GM06990 (cell line): ENCODE data around the gene CD48.

Source experiments
- DNase-seq: peaks from one replicate; pipeline ENCODE4 v3.0.0-alpha.2; 2011; ENCODE audit not compliant: insufficient read length; ENCODE audit errors: extremely low read depth
- H3K27me3 ChIP-seq: replicated peaks from 2 replicates; pipeline ENCODE4 v1.6.0; 2011; ENCODE audit warnings: low read length; ENCODE audit not compliant: control insufficient read depth, insufficient read depth
- H3K36me3 ChIP-seq: 2 replicates; pipeline ENCODE4 v1.5.1; 2011; ENCODE audit warnings: low read length; ENCODE audit not compliant: control insufficient read depth, insufficient read depth
- H3K4me3 ChIP-seq: replicated peaks from 2 replicates; pipeline ENCODE4 v1.5.1; 2011; ENCODE audit warnings: low read depth, mild to moderate bottlenecking, control low read depth, low read length
- TF ChIP-seq, protein P1 (sequence below): IDR thresholded peaks from 2 replicates; pipeline ENCODE4 v1.5.1; 2011; ENCODE audit warnings: low read length, control low read depth, mild to moderate bottlenecking, inconsistent platforms; ENCODE audit not compliant: insufficient read depth, poor library complexity, severe bottlenecking

The CD48 gene

DNA sequence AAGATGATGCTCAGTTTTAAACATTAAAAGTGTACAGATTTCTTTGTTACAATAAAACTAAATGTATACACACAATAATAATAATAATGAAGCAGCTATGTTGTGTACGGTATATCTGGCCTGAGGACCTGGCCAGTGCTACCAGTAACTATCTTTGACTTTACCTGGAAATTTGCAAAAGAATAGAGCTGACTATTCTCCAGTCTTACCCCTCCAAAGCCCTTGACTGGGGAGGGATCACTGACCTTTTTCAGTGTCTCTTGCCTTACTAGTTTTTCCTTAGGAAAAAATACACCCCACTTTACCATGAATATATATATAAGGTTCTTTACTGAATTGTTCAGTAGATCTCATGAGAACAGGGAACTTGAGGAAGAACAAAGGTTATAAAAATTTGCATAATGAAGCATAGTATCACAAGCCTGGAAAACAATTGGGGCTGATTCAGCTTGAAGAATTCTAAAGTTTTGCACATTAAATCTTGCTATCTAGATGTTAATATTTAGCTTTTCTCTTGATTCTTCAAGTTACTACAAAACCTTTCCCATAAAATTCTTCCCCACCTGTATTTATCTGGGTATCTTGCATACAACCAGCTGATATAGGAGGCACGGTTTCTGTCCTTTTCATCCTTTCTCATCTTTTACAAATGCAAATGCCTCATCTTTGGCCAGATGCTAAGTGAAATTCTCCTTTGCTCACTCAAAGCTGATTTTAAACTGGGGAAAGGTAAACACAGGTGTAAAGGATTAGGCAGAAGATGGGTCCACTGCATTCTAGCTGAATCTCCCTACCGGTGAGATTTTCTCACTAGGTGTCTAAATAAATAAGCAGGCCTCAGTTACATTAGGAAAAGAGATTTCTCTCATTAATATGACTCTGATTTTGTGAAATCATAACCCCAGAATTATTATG lies 39.8 kb downstream of the CD48 start:
- Histone ChIP-seq H3K36me3 (peaks cover under 1% of the 10 kb centered on the region; the same call in 1 of the 2 replicates), H3K4me3 (no peak overlapping the region)
- TF ChIP-seq, protein P1, sequence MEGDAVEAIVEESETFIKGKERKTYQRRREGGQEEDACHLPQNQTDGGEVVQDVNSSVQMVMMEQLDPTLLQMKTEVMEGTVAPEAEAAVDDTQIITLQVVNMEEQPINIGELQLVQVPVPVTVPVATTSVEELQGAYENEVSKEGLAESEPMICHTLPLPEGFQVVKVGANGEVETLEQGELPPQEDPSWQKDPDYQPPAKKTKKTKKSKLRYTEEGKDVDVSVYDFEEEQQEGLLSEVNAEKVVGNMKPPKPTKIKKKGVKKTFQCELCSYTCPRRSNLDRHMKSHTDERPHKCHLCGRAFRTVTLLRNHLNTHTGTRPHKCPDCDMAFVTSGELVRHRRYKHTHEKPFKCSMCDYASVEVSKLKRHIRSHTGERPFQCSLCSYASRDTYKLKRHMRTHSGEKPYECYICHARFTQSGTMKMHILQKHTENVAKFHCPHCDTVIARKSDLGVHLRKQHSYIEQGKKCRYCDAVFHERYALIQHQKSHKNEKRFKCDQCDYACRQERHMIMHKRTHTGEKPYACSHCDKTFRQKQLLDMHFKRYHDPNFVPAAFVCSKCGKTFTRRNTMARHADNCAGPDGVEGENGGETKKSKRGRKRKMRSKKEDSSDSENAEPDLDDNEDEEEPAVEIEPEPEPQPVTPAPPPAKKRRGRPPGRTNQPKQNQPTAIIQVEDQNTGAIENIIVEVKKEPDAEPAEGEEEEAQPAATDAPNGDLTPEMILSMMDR, result no peak

DNA sequence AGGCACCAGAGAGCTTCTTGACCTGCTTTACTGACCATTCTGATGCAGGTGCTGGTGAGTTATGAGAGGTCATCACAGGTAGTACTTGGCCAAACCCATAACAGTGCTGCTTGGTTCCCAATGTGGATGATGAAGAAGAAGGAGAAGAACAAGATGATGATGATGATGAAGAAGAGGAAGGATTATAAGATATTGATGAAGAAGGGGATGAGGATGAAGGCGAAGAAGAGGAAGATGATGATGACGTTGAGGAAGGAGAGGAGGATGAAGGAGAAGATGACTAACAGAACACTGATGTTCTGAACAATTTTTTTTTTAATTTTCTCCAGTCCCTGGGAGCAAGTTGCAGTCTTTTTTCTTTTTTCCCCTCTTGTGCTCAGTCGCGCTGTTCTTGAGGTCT lies 40.9 kb downstream of the CD48 start:
- TF ChIP-seq, protein P1, result no peak
- Histone ChIP-seq H3K36me3 (no peaks in the 10 kb centered on the region), H3K27me3 (no peaks in the 10 kb centered on the region), H3K4me3 (no peak overlapping the region)
- no peak for DNase-seq

More for the DNA sequence above, 39.8 kb downstream of the CD48 start:
- DNase-seq, result no peak
- no peaks in the 10 kb centered on the region for H3K27me3 ChIP-seq

DNA sequence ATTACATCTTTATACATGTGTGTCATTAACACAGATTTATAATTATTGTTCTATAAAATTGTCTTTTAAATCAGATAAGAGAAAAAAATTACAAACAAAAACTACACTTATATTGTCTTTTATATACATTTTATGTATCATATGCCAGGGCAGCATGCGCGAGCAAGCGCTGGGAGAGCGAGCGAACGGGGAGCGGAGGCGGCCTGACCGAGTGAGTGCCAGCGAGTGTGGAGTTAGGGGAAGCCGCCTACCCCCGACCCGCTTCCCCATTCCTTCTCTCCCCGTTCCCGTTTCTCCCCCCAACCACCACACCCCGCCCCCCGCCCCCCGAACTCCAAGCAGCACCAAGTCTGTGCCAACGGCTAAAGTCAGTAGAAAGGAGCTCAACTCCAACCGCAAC lies 41.8 kb downstream of the CD48 start:
- TF ChIP-seq, protein P1, result no peak
- no peak for DNase-seq
- H3K27me3 ChIP-seq, result no peaks in the 10 kb centered on the region
- no peaks in the 10 kb centered on the region for H3K36me3 ChIP-seq
- H3K4me3 ChIP-seq, result no peak overlapping the region

DNA sequence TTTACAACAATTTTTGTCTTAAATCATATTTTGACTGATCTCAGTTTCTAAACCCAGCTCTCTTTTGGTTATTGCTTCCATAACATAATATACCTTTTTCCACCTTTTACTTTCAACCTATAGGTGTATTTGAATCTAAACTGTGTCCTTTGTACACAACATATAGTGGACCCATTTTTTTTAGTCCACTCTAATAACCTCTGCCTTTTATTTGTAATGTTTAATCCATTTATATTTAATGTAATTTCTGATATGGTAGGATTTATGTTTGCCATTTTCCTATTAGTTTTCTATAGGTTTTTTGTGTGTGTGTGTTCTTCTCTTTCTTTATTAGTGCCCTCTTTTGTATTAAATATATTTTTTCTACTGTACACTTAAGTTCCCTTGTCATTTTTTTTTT lies 42.3 kb downstream of the CD48 start:
- no peaks in the 10 kb centered on the region for H3K27me3 ChIP-seq
- TF ChIP-seq, protein P1, result no peak
- no peak for DNase-seq
- no peaks in the 10 kb centered on the region for H3K36me3 ChIP-seq
- H3K4me3 ChIP-seq, result no peak overlapping the region

DNA sequence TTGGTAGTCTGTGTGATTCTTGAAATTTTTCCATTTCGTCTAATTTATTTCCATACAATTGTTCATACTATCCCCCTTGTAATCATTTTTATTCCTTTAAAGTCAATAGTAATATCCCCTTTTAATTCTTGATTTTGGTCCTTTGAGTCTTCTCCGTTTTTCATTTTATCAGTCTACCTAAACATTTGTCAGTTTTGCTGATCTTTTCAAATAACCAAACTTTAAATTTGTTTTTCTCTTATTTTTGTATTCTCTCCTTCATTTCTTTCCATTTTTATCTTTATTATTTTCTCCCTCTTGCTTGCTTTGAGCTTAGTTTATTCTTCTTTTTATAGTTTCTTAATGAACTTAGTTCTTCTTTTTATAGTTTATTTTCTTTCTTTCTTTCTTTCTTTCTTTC lies 43.7 kb downstream of the CD48 start:
- no peak for DNase-seq
- TF ChIP-seq, protein P1, result no peak
- Histone ChIP-seq H3K27me3 (no peaks in the 10 kb centered on the region), H3K36me3 (no peaks in the 10 kb centered on the region), H3K4me3 (no peak overlapping the region)
